ENCODE measurements around the gene SLC11A1. TPM values are rescaled to one million over a fixed set of nuclear protein-coding genes. Genes with fewer than 3 reads are reported as not detected.

The SLC11A1 gene
- total RNA-seq, 1 donor from 2014 or later: 3.3 TPM

- no peak for ATAC-seq
- DNase-seq (ENCODE audit: low spot score): no peak
These were observed 10.9 kb downstream of the SLC11A1 start for GRCh38 chr2:218392891-218393462.

- DNase-seq (ENCODE audit: low spot score): no peak
- no peak for ATAC-seq
These were observed 11.7 kb downstream of the SLC11A1 start for GRCh38 chr2:218393750-218394290.

GRCh38 chr2:218394298-218395089 lies 12.4 kb downstream of the SLC11A1 start:
- DNase-seq (ENCODE audit: low spot score): peak; percentile 52
- ATAC-seq: no peak

- ATAC-seq: no peak
- DNase-seq (ENCODE audit: low spot score): no peak
These were observed 13.0 kb downstream of the SLC11A1 start for GRCh38 chr2:218395090-218395444.

GRCh38 chr2:218395456-218395825 lies 13.4 kb downstream of the SLC11A1 start:
- ATAC-seq: no peak
- DNase-seq (ENCODE audit: low spot score): no peak

- peak; percentile 57 for ATAC-seq
- DNase-seq (ENCODE audit: low spot score): peak; percentile 96
These were observed 14.0 kb downstream of the SLC11A1 start for GRCh38 chr2:218395826-218396687.

GRCh38 chr2:218396688-218397462 lies 14.8 kb downstream of the SLC11A1 start:
- DNase-seq (ENCODE audit: low spot score) (peak; percentile 75), ATAC-seq (no peak)

GRCh38 chr2:218397463-218397819 lies 15.4 kb downstream of the SLC11A1 start:
- DNase-seq (ENCODE audit: low spot score): no peak
- ATAC-seq: no peak

- ATAC-seq (peak; percentile 18), DNase-seq (ENCODE audit: low spot score) (peak; percentile 90)
These were observed 15.9 kb downstream of the SLC11A1 start for GRCh38 chr2:218397820-218398436.

- DNase-seq (ENCODE audit: low spot score): peak; percentile 83
- peak; percentile 36 for ATAC-seq
These were observed 16.6 kb downstream of the SLC11A1 start for GRCh38 chr2:218398437-218399390.

- ATAC-seq: peak; percentile 45
- DNase-seq (ENCODE audit: low spot score): peak; percentile 99
These were observed 17.5 kb downstream of the SLC11A1 start, which contains the start of gene CTDSP1 for GRCh38 chr2:218399391-218400166. CTDSP1 (plus strand) TSS chr2:218399868; CDS start chr2:218400091, 223 bp downstream.

- peak; percentile 72 for DNase-seq (ENCODE audit: low spot score)
- peak; percentile 11 for ATAC-seq
These were observed 18.3 kb downstream of the SLC11A1 start for GRCh38 chr2:218400167-218400929.

- DNase-seq (ENCODE audit: low spot score) (peak; percentile 98), ATAC-seq (peak; percentile 50)
These were observed 19.1 kb downstream of the SLC11A1 start for GRCh38 chr2:218400930-218401881.

GRCh38 chr2:218401890-218402289 lies 19.8 kb downstream of the SLC11A1 start:
- ATAC-seq (no peak), DNase-seq (ENCODE audit: low spot score) (no peak)

GRCh38 chr2:218402491-218402901 lies 20.4 kb downstream of the SLC11A1 start:
- ATAC-seq (no peak), DNase-seq (ENCODE audit: low spot score) (no peak)

- DNase-seq (ENCODE audit: low spot score) (no peak), ATAC-seq (no peak)
These were observed 20.9 kb downstream of the SLC11A1 start for GRCh38 chr2:218402911-218403411.
